Progenitor cell of endocrine pancreas (in vitro differentiated cells): ENCODE data around the gene GPRIN1. TPM values are rescaled to one million over a fixed set of nuclear protein-coding genes. Genes with fewer than 3 reads are reported as not detected.

ENCODE experiments used
- DNase-seq: peaks from one replicate; pipeline ENCODE4 v3.0.0; 2021; ENCODE audit warnings: low spot score; ENCODE audit not compliant: unreplicated experiment
- H3K27ac Mint-ChIP-seq: 2 replicates; pipeline ENCODE4 v1.8.0; 2021; ENCODE audit warnings: mild to moderate bottlenecking, moderate library complexity, mixed read lengths
- H3K27me3 Mint-ChIP-seq: 2 replicates; pipeline ENCODE4 v1.8.0; 2021; ENCODE audit warnings: mixed read lengths
- H3K36me3 Mint-ChIP-seq: 2 replicates; pipeline ENCODE4 v1.8.0; 2022; ENCODE audit warnings: mixed read lengths; ENCODE audit not compliant: insufficient read depth
- H3K4me1 Mint-ChIP-seq: 2 replicates; pipeline ENCODE4 v1.8.0; 2021; ENCODE audit warnings: low read depth, mixed read lengths
- H3K4me3 Mint-ChIP-seq: 2 replicates; pipeline ENCODE4 v1.8.0; 2021; ENCODE audit warnings: low read depth, mild to moderate bottlenecking, moderate library complexity, mixed read lengths
- H3K9me3 Mint-ChIP-seq: 2 replicates; pipeline ENCODE4 v1.8.0; 2021; ENCODE audit warnings: low read depth, mixed read lengths
- total RNA-seq: library from RNA; stranded (reverse); gene quantifications from 2 replicates; pipeline ENCODE4 v1.2.1, GENCODE V29; 2021
- TF ChIP-seq, protein P1 (sequence below): fragments of 200-600 bp; sonication (generic); IDR thresholded peaks from one replicate; pipeline ENCODE4 v1.5.0; 2021; ENCODE audit warnings: antibody characterized with exemption, mild to moderate bottlenecking; ENCODE audit not compliant: unreplicated experiment

GPRIN1 gene
- total RNA-seq, 1 donor from 2014 or later: 5.9 TPM

- DNase-seq: no peak
- H3K9me3 Mint-ChIP-seq: no peaks in the 10 kb centered on the region
- H3K36me3 Mint-ChIP-seq: peaks cover 6% of the 10 kb centered on the region
- TF ChIP-seq, protein P1, sequence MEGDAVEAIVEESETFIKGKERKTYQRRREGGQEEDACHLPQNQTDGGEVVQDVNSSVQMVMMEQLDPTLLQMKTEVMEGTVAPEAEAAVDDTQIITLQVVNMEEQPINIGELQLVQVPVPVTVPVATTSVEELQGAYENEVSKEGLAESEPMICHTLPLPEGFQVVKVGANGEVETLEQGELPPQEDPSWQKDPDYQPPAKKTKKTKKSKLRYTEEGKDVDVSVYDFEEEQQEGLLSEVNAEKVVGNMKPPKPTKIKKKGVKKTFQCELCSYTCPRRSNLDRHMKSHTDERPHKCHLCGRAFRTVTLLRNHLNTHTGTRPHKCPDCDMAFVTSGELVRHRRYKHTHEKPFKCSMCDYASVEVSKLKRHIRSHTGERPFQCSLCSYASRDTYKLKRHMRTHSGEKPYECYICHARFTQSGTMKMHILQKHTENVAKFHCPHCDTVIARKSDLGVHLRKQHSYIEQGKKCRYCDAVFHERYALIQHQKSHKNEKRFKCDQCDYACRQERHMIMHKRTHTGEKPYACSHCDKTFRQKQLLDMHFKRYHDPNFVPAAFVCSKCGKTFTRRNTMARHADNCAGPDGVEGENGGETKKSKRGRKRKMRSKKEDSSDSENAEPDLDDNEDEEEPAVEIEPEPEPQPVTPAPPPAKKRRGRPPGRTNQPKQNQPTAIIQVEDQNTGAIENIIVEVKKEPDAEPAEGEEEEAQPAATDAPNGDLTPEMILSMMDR: no peak
- peaks cover 14% of the 10 kb centered on the region for H3K27me3 Mint-ChIP-seq
- H3K27ac Mint-ChIP-seq: no peak overlapping the region
- H3K4me1 Mint-ChIP-seq: no peaks in the 10 kb centered on the region
- H3K4me3 Mint-ChIP-seq: peak overlapping the region; percentile 82
Measured at GRCh38 chr5:176648474-176649194, 38.7 kb upstream of the GPRIN1 start.

DNA sequence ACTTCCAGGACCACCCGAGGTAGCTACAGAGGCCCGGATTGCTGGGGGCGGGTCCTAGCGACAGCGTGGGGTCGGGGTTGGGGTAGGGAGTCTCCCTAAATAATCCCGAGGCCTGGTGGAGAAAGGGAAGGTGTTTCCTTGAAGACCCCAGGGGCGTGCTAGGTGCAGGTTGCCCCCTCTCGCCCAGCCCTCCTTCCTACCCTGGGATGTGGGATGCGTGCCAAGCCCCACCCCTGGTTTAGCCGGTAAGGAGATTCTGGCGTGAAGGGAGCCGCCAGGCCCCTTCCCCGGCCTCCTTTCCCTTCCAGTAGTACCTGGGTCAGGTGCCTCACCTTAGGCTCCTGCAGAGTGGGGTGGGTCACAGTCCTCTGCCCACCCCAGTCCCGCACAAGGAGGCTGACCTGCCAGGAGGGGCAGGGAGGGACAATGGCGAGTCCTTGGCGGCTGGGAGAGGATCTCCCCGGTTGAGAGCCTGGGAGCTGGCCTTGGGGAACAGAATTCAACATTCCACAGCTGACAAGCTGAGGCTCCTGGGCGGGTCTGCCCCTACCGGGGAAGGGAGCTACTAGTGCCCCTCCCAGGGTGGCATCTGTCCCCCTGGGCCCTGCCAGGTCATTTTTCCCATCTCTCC lies 38.0 kb upstream of the GPRIN1 start:
- Mint-ChIP-seq H3K27ac (peak overlapping the region; percentile 85), H3K9me3 (no peaks in the 10 kb centered on the region), H3K4me3 (peak overlapping the region; percentile 82), H3K36me3 (peaks cover 2% of the 10 kb centered on the region), H3K4me1 (no peaks in the 10 kb centered on the region), H3K27me3 (peaks cover 14% of the 10 kb centered on the region)
- TF ChIP-seq, protein P1: no peak
- no peak for DNase-seq

DNA sequence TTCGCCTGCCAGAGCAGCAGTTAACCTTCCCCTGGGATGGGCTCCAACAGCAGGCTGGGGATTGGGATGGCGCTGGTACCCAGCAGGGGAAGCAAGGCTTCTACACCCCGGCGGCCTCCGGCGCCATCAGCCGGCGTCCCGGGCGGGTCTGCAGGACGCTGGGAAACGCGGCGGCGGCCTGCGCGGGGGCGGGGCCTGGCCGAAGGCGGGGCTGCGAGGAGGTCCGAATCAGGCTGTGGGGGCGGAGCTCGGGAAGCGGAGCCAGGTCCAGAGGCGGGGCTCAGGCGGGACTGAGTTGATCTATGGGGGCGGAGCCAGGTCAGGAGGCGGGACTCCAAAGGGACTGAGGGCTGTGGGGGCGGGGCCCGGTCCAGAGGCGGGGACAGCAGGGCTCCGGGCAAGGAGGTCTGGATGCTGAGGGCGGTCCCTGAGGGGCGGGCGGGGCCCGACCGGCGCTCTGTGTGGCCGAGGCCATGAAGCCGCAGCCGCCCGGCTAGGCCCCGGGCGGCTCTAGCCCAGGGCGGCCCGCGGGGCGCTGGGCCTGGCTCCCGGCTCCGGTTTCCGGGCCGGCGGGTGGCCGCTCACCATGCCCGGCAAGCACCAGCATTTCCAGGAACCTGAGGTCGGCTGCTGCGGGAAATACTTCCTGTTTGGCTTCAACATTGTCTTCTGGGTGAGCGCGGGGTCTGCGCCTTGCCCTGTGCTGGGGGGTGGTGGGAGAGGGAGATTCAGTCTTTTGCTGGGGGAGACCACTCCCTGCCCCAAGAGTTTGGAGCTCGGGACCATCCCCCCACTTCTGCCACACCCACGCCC lies 37.3 kb upstream of the GPRIN1 start, which contains the start of gene TSPAN17:
Gene TSPAN17, plus strand, starts transcription at position 455 of the 813 bp plus-strand sequence. Its CDS starts 132 bp downstream, at position 587.
- DNase-seq: peak; percentile 100
- Mint-ChIP-seq H3K27ac (peak within 1 kb of the TSS; percentile 85), H3K36me3 (peaks cover 2% of the 10 kb centered on the region), H3K27me3 (peaks cover 14% of the 10 kb centered on the region), H3K4me3 (peak within 1 kb of the TSS; percentile 82), H3K9me3 (no peaks in the 10 kb centered on the region), H3K4me1 (no peaks in the 10 kb centered on the region)
- TF ChIP-seq, protein P1: no peak

- Mint-ChIP-seq H3K36me3 (peaks cover 2% of the 10 kb centered on the region), H3K9me3 (no peaks in the 10 kb centered on the region), H3K4me3 (peak overlapping the region; percentile 63), H3K4me1 (no peaks in the 10 kb centered on the region), H3K27ac (no peak overlapping the region), H3K27me3 (peaks cover 14% of the 10 kb centered on the region)
- no peak for DNase-seq
- TF ChIP-seq, protein P1: no peak
Measured at GRCh38 chr5:176646707-176647029, 36.7 kb upstream of the GPRIN1 start.

DNA sequence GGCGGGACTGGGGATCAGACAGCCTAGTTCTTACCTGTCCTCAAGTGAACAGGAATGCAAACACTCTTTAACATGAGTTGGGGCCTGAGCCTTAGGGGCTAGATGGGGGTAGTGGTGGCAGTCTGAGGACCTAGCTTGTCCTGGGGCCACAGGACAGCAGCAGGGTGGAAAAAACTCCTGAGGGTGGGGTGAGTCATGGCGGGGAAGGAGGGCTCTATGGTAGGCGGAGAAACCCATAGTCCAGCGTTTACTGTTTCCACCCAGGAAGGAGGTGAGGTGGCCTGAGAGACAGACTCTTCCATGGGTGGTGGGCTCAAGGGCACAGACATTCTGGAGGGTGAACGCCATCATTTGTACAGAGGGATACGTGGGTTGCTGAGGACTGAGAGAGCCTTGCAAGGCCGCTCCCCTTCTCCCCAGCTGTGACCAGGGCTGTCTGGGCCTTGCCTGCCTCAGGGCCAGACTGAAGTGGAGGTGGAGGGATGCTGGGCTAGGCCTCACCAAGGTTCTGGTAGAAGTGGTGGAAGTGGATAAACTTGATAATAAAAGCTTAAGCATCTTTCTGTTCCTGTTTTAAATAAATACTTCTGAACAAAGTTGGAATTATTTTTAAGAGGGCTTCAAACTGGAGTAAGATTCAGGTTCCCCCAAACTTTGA lies 36.2 kb upstream of the GPRIN1 start:
- TF ChIP-seq, protein P1: no peak
- H3K27me3 Mint-ChIP-seq: peaks cover 14% of the 10 kb centered on the region
- no peak overlapping the region for H3K27ac Mint-ChIP-seq
- no peaks in the 10 kb centered on the region for H3K36me3 Mint-ChIP-seq
- H3K9me3 Mint-ChIP-seq: no peaks in the 10 kb centered on the region
- no peak for DNase-seq
- H3K4me3 Mint-ChIP-seq: no peak overlapping the region
- H3K4me1 Mint-ChIP-seq: no peaks in the 10 kb centered on the region
